CD4-positive, alpha-beta memory T cell (primary cell): ENCODE results near the gene KLK15. TPM values are rescaled to one million over a fixed set of nuclear protein-coding genes. Genes with fewer than 3 reads are reported as not detected.

ENCODE experiments used
- CTCF ChIA-PET: fragments of 350-600 bp; sonication (Branson Sonifier 250); formaldehyde crosslinking; loops from one replicate; lab custom pipeline; 2021; ENCODE audit warnings: inconsistent platforms; ENCODE audit not compliant: partially characterized antibody; lab: Charles Lee
- POLR2A ChIA-PET: fragments of 350-600 bp; sonication (Branson Sonifier 250); formaldehyde crosslinking; loops from one replicate; lab custom pipeline; 2021; ENCODE audit not compliant: partially characterized antibody; lab: Charles Lee
- DNase-seq, 5 donors: peaks; one replicate each; pipeline versions ENCODE4 v3.0.0 to v3.0.0-alpha.2; 2020 to 2022; ENCODE audit warnings: mixed read lengths in 1 of 5
- H3K27ac ChIP-seq: one replicate; pipeline ENCODE4 v1.7.0; 2013; ENCODE audit warnings: low read depth, low read length
- H3K27me3 ChIP-seq: 2 replicates; pipeline ENCODE4 v1.7.0; 2013; ENCODE audit warnings: mild to moderate bottlenecking, low read length, moderate library complexity; ENCODE audit not compliant: insufficient read depth
- H3K36me3 ChIP-seq: 2 replicates; pipeline ENCODE4 v1.7.0; 2013; ENCODE audit warnings: mild to moderate bottlenecking, low read length, moderate library complexity; ENCODE audit not compliant: insufficient read depth
- H3K4me1 ChIP-seq: 2 replicates; pipeline ENCODE4 v1.7.0; 2013; ENCODE audit warnings: mild to moderate bottlenecking, low read length, moderate library complexity; ENCODE audit not compliant: insufficient read depth
- H3K4me3 ChIP-seq, 2 donors: one replicate each; pipeline ENCODE4 v1.7.0; 2013; ENCODE audit warnings: low read length in 2 of 2, mild to moderate bottlenecking in 1 of 2
- H3K9me3 ChIP-seq, 2 donors: one replicate each; pipeline ENCODE4 v1.7.0; 2013; ENCODE audit warnings: low read length in 2 of 2, control low read depth in 1 of 2; ENCODE audit not compliant: control insufficient read depth in 1 of 2
- H3K27ac Mint-ChIP-seq, 7 donors: one replicate each; pipeline ENCODE4 v1.8.0; 2020 to 2021; ENCODE audit warnings: mixed read lengths in 7 of 7, mild to moderate bottlenecking in 6 of 7, inconsistent platforms in 3 of 7, moderate library complexity in 3 of 7
- H3K27me3 Mint-ChIP-seq, 2 donors: one replicate each; pipeline ENCODE4 v1.8.0; 2020 to 2021; ENCODE audit warnings: mixed read lengths in 2 of 2
- H3K36me3 Mint-ChIP-seq, 2 donors: one replicate each; pipeline ENCODE4 v1.8.0; 2020 to 2021; ENCODE audit warnings: mixed read lengths in 2 of 2, inconsistent platforms in 1 of 2, mild to moderate bottlenecking in 1 of 2
- H3K4me1 Mint-ChIP-seq, 4 donors: one replicate each; pipeline ENCODE4 v1.8.0; 2020 to 2021; ENCODE audit warnings: mixed read lengths in 4 of 4, mild to moderate bottlenecking in 1 of 4
- H3K4me3 Mint-ChIP-seq, 8 donors: one replicate each; pipeline ENCODE4 v1.8.0; 2020 to 2021; ENCODE audit warnings: mixed read lengths in 8 of 8, mild to moderate bottlenecking in 7 of 8, moderate library complexity in 6 of 8, inconsistent platforms in 3 of 8
- H3K9me3 Mint-ChIP-seq, 8 donors: one replicate each; pipeline ENCODE4 v1.8.0; 2020 to 2021; ENCODE audit warnings: mixed read lengths in 8 of 8, mild to moderate bottlenecking in 5 of 8, inconsistent platforms in 3 of 8, moderate library complexity in 1 of 8
- intact Hi-C: fragments of 100-400 bp; cut with micrococcal nuclease; formaldehyde crosslinking; loops from one replicate; pipeline ENCODE4 v1.15.1; 2023
- polyA plus RNA-seq, 2 donors: library from polyadenylated mRNA; unstranded; fragments of 300-500 nt; fragmentation: Illumina TruSeq; gene quantifications; one replicate each; pipeline ENCODE4 v1.2.3, GENCODE V29; 2021
- total RNA-seq, 2 experiments: library from RNA; stranded (reverse); gene quantifications; one replicate each; pipeline ENCODE4 v1.2.3, GENCODE V29; 2021

KLK15 gene
- total and polyA plus RNA-seq, 4 experiments from 2014 or later = not detected

DNA sequence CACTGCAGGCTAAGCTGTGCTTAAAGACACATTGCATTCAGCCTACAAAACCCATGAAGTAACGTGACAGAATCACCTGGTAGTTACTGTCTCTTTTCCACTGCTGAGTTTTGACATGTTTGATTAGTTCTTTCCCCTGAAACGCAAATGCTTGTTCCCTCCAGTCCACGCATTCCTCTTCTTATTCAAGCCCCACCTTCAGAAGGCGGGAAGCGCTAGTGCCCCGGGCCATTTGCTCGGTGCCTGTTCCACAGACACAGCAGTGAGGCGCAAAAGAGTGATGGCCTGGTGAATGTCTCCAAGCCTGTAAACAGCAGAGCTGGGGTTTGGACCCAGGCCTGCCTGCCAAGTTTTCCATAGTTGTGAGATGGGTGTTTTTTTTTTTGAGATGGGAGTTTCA is 32.3 kb downstream of the KLK15 start:
- ChIA-PET POLR2A (no interaction called here), CTCF (no interaction called here)
- Mint-ChIP-seq H3K4me1 (peaks cover 24 to 49% (median 37%) of the 10 kb centered on the region in 4 donors), H3K27ac (peak overlapping the region in 3 of 7 donors; percentile 3 to 68 (median 27)), H3K27me3 (no peaks in the 10 kb centered on the region), H3K9me3 (peaks cover 0 to 3% (median 0%) of the 10 kb centered on the region in 8 donors), H3K36me3 (peaks cover 10 to 42% of the 10 kb centered on the region in 2 donors), H3K4me3 (no peak overlapping the region)
- Histone ChIP-seq H3K4me3 (no peak overlapping the region), H3K4me1 (peaks cover 27% of the 10 kb centered on the region), H3K9me3 (no peaks in the 10 kb centered on the region), H3K27me3 (no peaks in the 10 kb centered on the region), H3K36me3 (peaks cover 23% of the 10 kb centered on the region), H3K27ac (no peak overlapping the region)
- DNase-seq = no peak
- intact Hi-C loops = loop anchor here (10.0 kb wide), 1 partner anchor 776 kb away; the partner anchor contains the start of genes VRK3 and ZNF473

DNA sequence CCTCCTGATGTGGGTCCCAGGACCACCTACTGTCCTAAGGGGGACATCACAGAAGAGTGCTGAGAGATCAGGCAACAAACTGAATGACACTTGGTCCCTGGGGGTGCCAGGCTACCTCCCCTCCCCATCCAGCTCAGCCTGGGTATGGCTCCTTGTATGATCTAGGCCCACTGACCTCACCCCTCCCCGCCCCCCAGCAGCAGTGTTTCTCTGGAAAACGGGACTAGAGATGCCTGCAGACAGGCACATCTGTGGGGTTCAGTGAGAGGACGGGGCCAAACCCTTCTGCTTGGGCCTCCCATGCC is 33.9 kb downstream of the KLK15 start:
- DNase-seq = no peak
- Mint-ChIP-seq H3K27me3 (no peaks in the 10 kb centered on the region), H3K4me1 (peaks cover 21 to 33% (median 27%) of the 10 kb centered on the region in 4 donors), H3K27ac (no peak overlapping the region), H3K36me3 (peaks cover 10 to 39% of the 10 kb centered on the region in 2 donors), H3K4me3 (no peak overlapping the region), H3K9me3 (peaks cover 0 to 2% (median 0%) of the 10 kb centered on the region in 8 donors)
- Histone ChIP-seq H3K27me3 (no peaks in the 10 kb centered on the region), H3K4me1 (peaks cover 20% of the 10 kb centered on the region), H3K36me3 (peaks cover 23% of the 10 kb centered on the region), H3K4me3 (no peak overlapping the region), H3K27ac (no peak overlapping the region), H3K9me3 (no peaks in the 10 kb centered on the region)
- intact Hi-C loops = no loop called here
- POLR2A ChIA-PET = no interaction called here
- CTCF ChIA-PET = no interaction called here

GRCh38 chr19:50798659-50799546 is 34.5 kb downstream of the KLK15 start:
- POLR2A ChIA-PET = no interaction called here
- no peak overlapping the region for H3K4me3 Mint-ChIP-seq
- CTCF ChIA-PET = no interaction called here

GRCh38 chr19:50797781-50798658 is 35.4 kb downstream of the KLK15 start:
- no peaks in the 10 kb centered on the region for H3K27me3 Mint-ChIP-seq
- H3K27ac Mint-ChIP-seq = no peak overlapping the region
- peak overlapping the region in 1 of 8 donors; percentile 36 for H3K4me3 Mint-ChIP-seq
- peaks cover 10 to 31% of the 10 kb centered on the region in 2 donors for H3K36me3 Mint-ChIP-seq
- intact Hi-C loops = no loop called here
- peaks cover 14 to 23% (median 21%) of the 10 kb centered on the region in 4 donors for H3K4me1 Mint-ChIP-seq
- Histone ChIP-seq H3K36me3 (peaks cover 23% of the 10 kb centered on the region), H3K27ac (no peak overlapping the region), H3K4me3 (no peak overlapping the region), H3K27me3 (no peaks in the 10 kb centered on the region), H3K4me1 (peaks cover 16% of the 10 kb centered on the region), H3K9me3 (no peaks in the 10 kb centered on the region)
- CTCF ChIA-PET = no interaction called here
- no peaks in the 10 kb centered on the region for H3K9me3 Mint-ChIP-seq
- DNase-seq = no peak
- POLR2A ChIA-PET = no interaction called here

More at GRCh38 chr19:50798659-50799546, 34.5 kb downstream of the KLK15 start:
- H3K27ac Mint-ChIP-seq = no peak overlapping the region
- H3K36me3 Mint-ChIP-seq = peaks cover 10 to 38% of the 10 kb centered on the region in 2 donors
- H3K36me3 ChIP-seq = peaks cover 23% of the 10 kb centered on the region
- H3K9me3 Mint-ChIP-seq = no peaks in the 10 kb centered on the region
- intact Hi-C loops = no loop called here
- H3K4me3 ChIP-seq = no peak overlapping the region
- no peaks in the 10 kb centered on the region for H3K9me3 ChIP-seq
- H3K4me1 ChIP-seq = peaks cover 25% of the 10 kb centered on the region
- no peaks in the 10 kb centered on the region for H3K27me3 Mint-ChIP-seq
- H3K4me1 Mint-ChIP-seq = peaks cover 20 to 32% (median 28%) of the 10 kb centered on the region in 4 donors
- no peak for DNase-seq
- no peaks in the 10 kb centered on the region for H3K27me3 ChIP-seq
- no peak overlapping the region for H3K27ac ChIP-seq

DNA sequence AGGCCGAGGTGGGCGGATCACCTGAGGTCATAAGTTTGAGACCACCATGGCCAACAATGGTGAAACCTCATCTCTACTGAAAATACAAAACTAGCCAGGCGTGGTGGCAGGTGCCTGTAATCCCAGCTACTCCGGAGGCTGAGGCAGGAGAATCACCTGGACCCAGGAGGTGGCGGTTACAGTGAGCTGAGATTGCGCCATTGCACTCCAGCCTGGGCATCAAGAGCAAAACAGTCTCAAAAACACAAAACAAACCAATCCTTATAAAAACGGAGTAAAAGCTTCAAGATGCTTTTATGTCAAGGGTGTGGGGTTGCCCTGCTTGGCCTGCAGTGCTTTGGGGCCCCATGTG is 36.0 kb downstream of the KLK15 start:
- no peaks in the 10 kb centered on the region for H3K9me3 Mint-ChIP-seq
- POLR2A ChIA-PET = no interaction called here
- H3K27me3 ChIP-seq = no peaks in the 10 kb centered on the region
- no peak overlapping the region for H3K4me3 Mint-ChIP-seq
- peaks cover 23% of the 10 kb centered on the region for H3K36me3 ChIP-seq
- no peak for DNase-seq
- no peak overlapping the region for H3K27ac ChIP-seq
- peaks cover 10 to 17% (median 16%) of the 10 kb centered on the region in 4 donors for H3K4me1 Mint-ChIP-seq
- H3K4me3 ChIP-seq = no peak overlapping the region
- H3K27ac Mint-ChIP-seq = no peak overlapping the region
- intact Hi-C loops = no loop called here
- peaks cover 10% of the 10 kb centered on the region for H3K4me1 ChIP-seq
- CTCF ChIA-PET = interaction anchor here (1.9 kb wide), 1 partner anchor 13 kb away, joined by 4 read pairs; no protein-coding TSS in a partner anchor
- H3K27me3 Mint-ChIP-seq = no peaks in the 10 kb centered on the region
- H3K36me3 Mint-ChIP-seq = peaks cover 10 to 28% of the 10 kb centered on the region in 2 donors
- no peaks in the 10 kb centered on the region for H3K9me3 ChIP-seq

- Histone ChIP-seq H3K4me3 (no peak overlapping the region), H3K36me3 (peaks cover 23% of the 10 kb centered on the region), H3K4me1 (peaks cover 5% of the 10 kb centered on the region), H3K27me3 (no peaks in the 10 kb centered on the region), H3K9me3 (no peaks in the 10 kb centered on the region), H3K27ac (no peak overlapping the region)
- peaks cover 8 to 14% (median 12%) of the 10 kb centered on the region in 4 donors for H3K4me1 Mint-ChIP-seq
- peak overlapping the region in 1 of 8 donors; percentile 59 for H3K4me3 Mint-ChIP-seq
- no peaks in the 10 kb centered on the region for H3K9me3 Mint-ChIP-seq
- ChIA-PET CTCF (interaction anchor here (1.9 kb wide), 1 partner anchor 12 kb away, joined by 4 read pairs; no protein-coding TSS in a partner anchor), POLR2A (interaction anchor here (3.0 kb wide), 1 partner anchor 7 kb away, joined by 14 read pairs; no protein-coding TSS in a partner anchor)
- intact Hi-C loops = no loop called here
- H3K27ac Mint-ChIP-seq = no peak overlapping the region
- peaks cover 10 to 25% of the 10 kb centered on the region in 2 donors for H3K36me3 Mint-ChIP-seq
- H3K27me3 Mint-ChIP-seq = no peaks in the 10 kb centered on the region
- DNase-seq = no peak
Observed at GRCh38 chr19:50796634-50797428, 36.5 kb downstream of the KLK15 start.
